IMR-90 (cell line): ENCODE measurements around the gene UBASH3B. TPM values are rescaled to one million over a fixed set of nuclear protein-coding genes. Genes with fewer than 3 reads are reported as not detected.
A peak's percentile ranks its signal among the peaks of the same experiment; 100 is the strongest.

Experiments
- ATAC-seq: fragments of 200-7000 bp; cut with Tn5 transposase; 2 replicates; pipeline ENCODE4 v1.9.1; 2020; ENCODE audit warnings: low read depth, mild to moderate bottlenecking, moderate library complexity
- BruUV-seq: library from RNA; stranded (reverse); fragments of 400-500 nt; replicated peaks from 2 replicates; lab custom pipeline; 2021; lab: Mats Ljungman, UMichigan
- CTCF ChIA-PET: fragments of 300-600 bp; formaldehyde crosslinking; extraction: SDS; loops from one replicate; lab custom pipeline; 2021; ENCODE audit warnings: antibody characterized with exemption; lab: Yijun Ruan, JAX
- POLR2A ChIA-PET: fragments of 300-600 bp; sonication (Branson Sonifier 250); formaldehyde crosslinking; loops from one replicate; lab custom pipeline; 2022; ENCODE audit warnings: antibody characterized with exemption; ENCODE audit not compliant: unreplicated experiment; lab: Charles Lee
- DNase-seq: peaks from one replicate; pipeline ENCODE4 v3.0.0; 2013
- H2AFZ ChIP-seq: replicated peaks from 2 replicates; pipeline ENCODE3; 2013; ENCODE audit warnings: low read length, mild to moderate bottlenecking; ENCODE audit not compliant: poor library complexity
- H2AK5ac ChIP-seq: 2 replicates; pipeline ENCODE4 v1.6.1; 2013; ENCODE audit warnings: low read depth, low read length, inconsistent platforms
- H2AK9ac ChIP-seq: replicated peaks from 2 replicates; pipeline ENCODE3; 2013; ENCODE audit warnings: mild to moderate bottlenecking, low read depth, low read length, moderate library complexity; ENCODE audit not compliant: poor library complexity
- H2BK120ac ChIP-seq: 2 replicates; pipeline ENCODE4 v1.6.1; 2013; ENCODE audit warnings: low read depth, low read length, inconsistent platforms
- H2BK15ac ChIP-seq: 3 replicates; pipeline ENCODE4 v1.6.1; 2013; ENCODE audit warnings: low read depth, low read length, inconsistent platforms
- H2BK20ac ChIP-seq: 2 replicates; pipeline ENCODE4 v1.6.1; 2013; ENCODE audit warnings: low read depth, mild to moderate bottlenecking, inconsistent platforms, low read length, moderate library complexity
- H2BK5ac ChIP-seq: 2 replicates; pipeline ENCODE4 v1.6.1; 2013; ENCODE audit warnings: mild to moderate bottlenecking, low read depth, low read length, inconsistent platforms; ENCODE audit not compliant: poor library complexity, severe bottlenecking
- H3K14ac ChIP-seq: replicated peaks from 2 replicates; pipeline ENCODE4 v1.6.1; 2013; ENCODE audit warnings: low read depth, low read length, inconsistent platforms
- H3K18ac ChIP-seq: 2 replicates; pipeline ENCODE4 v1.6.1; 2013; ENCODE audit warnings: low read depth, low read length, control low read depth
- H3K23ac ChIP-seq: 2 replicates; pipeline ENCODE4 v1.6.1; 2013; ENCODE audit warnings: low read depth, low read length, inconsistent platforms
- H3K27ac ChIP-seq: 2 replicates; pipeline ENCODE4 v1.5.1; 2013; ENCODE audit warnings: mild to moderate bottlenecking, control low read depth, low read length; ENCODE audit not compliant: insufficient read depth
- H3K27me3 ChIP-seq: 2 replicates; pipeline ENCODE4 v1.6.1; 2013; ENCODE audit warnings: low read length; ENCODE audit not compliant: control insufficient read depth, insufficient read depth
- H3K36me3 ChIP-seq: 2 replicates; pipeline ENCODE4 v1.6.1; 2013; ENCODE audit warnings: low read length, mixed read lengths; ENCODE audit not compliant: control insufficient read depth, insufficient read depth
- H3K4ac ChIP-seq: 2 replicates; pipeline ENCODE4 v1.6.1; 2013; ENCODE audit warnings: low read depth, low read length, inconsistent platforms
- H3K4me1 ChIP-seq: 2 replicates; pipeline ENCODE4 v1.6.1; 2013; ENCODE audit warnings: low read length, mixed read lengths; ENCODE audit not compliant: control insufficient read depth, insufficient read depth
- H3K4me2 ChIP-seq: 2 replicates; pipeline ENCODE4 v1.6.1; 2013; ENCODE audit warnings: low read depth, mild to moderate bottlenecking, control low read depth, low read length, moderate library complexity
- H3K4me3 ChIP-seq: 2 replicates; pipeline ENCODE4 v1.5.1; 2013; ENCODE audit warnings: low read depth, mild to moderate bottlenecking, control low read depth, low read length, moderate library complexity; ENCODE audit not compliant: insufficient read depth
- H3K56ac ChIP-seq: 2 replicates; pipeline ENCODE4 v1.6.1; 2013; ENCODE audit warnings: low read length, inconsistent platforms; ENCODE audit not compliant: insufficient read depth; ENCODE audit errors: extremely low read depth
- H3K79me1 ChIP-seq, 2 experiments: 2 replicates each; pipeline ENCODE4 v1.6.1; 2013; ENCODE audit warnings: low read length in 2 of 2, inconsistent platforms in 1 of 2, low read depth in 1 of 2
- H3K9ac ChIP-seq: 2 replicates; pipeline ENCODE4 v1.6.1; 2013; ENCODE audit warnings: low read depth, low read length, control low read depth
- H3K9me1 ChIP-seq: 2 replicates; pipeline ENCODE4 v1.6.1; 2013; ENCODE audit warnings: low read length, inconsistent platforms; ENCODE audit not compliant: insufficient read depth
- H3K9me3 ChIP-seq: 2 replicates; pipeline ENCODE4 v1.6.1; 2013; ENCODE audit warnings: low read length; ENCODE audit not compliant: control insufficient read depth, insufficient read depth
- H4K20me1 ChIP-seq: 2 replicates; pipeline ENCODE4 v1.6.1; 2013; ENCODE audit warnings: low read length, inconsistent platforms; ENCODE audit not compliant: insufficient read depth
- H4K5ac ChIP-seq: 2 replicates; pipeline ENCODE4 v1.6.1; 2013; ENCODE audit warnings: mild to moderate bottlenecking, low read depth, low read length, control low read depth
- H4K8ac ChIP-seq, 2 experiments: 2 replicates each; pipeline ENCODE4 v1.6.1; 2013; ENCODE audit warnings: low read depth in 2 of 2, low read length in 2 of 2, control low read depth in 1 of 2, inconsistent platforms in 1 of 2
- H4K91ac ChIP-seq: 2 replicates; pipeline ENCODE4 v1.6.1; 2013; ENCODE audit warnings: low read depth, low read length, inconsistent platforms; ENCODE audit not compliant: insufficient read depth
- BHLHE40 ChIP-seq: fragments of 150-350 bp; IDR thresholded peaks from 2 replicates; pipeline ENCODE4 v1.6.1; 2016; ENCODE audit warnings: mild to moderate bottlenecking, low read depth, low read length
- CTCF ChIP-seq: conservative IDR thresholded peaks from 2 replicates; pipeline ENCODE4 v1.5.1; 2012; ENCODE audit warnings: mild to moderate bottlenecking, low read depth, low read length, improper control_type of control experiment
- FOS ChIP-seq: fragments of 150-350 bp; IDR thresholded peaks from 2 replicates; pipeline ENCODE4 v1.6.1; 2016; ENCODE audit warnings: low read depth, low read length
- MAFK ChIP-seq: IDR thresholded peaks from 2 replicates; pipeline ENCODE4 v1.6.1; 2012; ENCODE audit warnings: low read depth, low read length, improper control_type of control experiment
- POLR2A ChIP-seq: IDR thresholded peaks from 2 replicates; pipeline ENCODE4 v1.6.1; 2012; ENCODE audit warnings: mild to moderate bottlenecking, low read depth, low read length
- RCOR1 ChIP-seq: IDR thresholded peaks from 2 replicates; pipeline ENCODE4 v1.6.1; 2012; ENCODE audit warnings: mild to moderate bottlenecking, low read length, improper control_type of control experiment; ENCODE audit not compliant: insufficient replicate concordance
- RFX5 ChIP-seq: IDR thresholded peaks from 2 replicates; pipeline ENCODE4 v1.8.0; 2012; ENCODE audit warnings: low read depth, mild to moderate bottlenecking, low read length, moderate library complexity
- WGBS, 2 experiments: methylation state at CpG; one replicate each; pipeline versions ENCODE4 v1.1.5 to v1.1.7; 2013; ENCODE audit warnings: missing lambda C conversion rate in 2 of 2; ENCODE audit not compliant: insufficient read length in 1 of 2; ENCODE audit errors: extremely low coverage in 2 of 2; 5-methylcytosine and 5-hydroxymethylcytosine counted together
- dilution Hi-C: fragments of 300-500 bp; cut with HindIII; formaldehyde crosslinking; loops from one replicate; pipeline ENCODE4 v1.14.3; 2018; ENCODE audit warnings: low sequenced_read_pairs; ENCODE audit not compliant: unreplicated experiment
- in situ Hi-C: fragments of 300-500 bp; cut with MboI; formaldehyde crosslinking; loops from 3 replicates; pipeline ENCODE4 v1.14.3; 2019; ENCODE audit warnings: low sequenced_read_pairs, inconsistent platforms, mixed read lengths
- intact Hi-C: fragments of 100-400 bp; cut with micrococcal nuclease; formaldehyde crosslinking; loops from 2 replicates; pipeline ENCODE4 v1.10.0; 2022
- polyA plus RNA-seq, 3 experiments: library from polyadenylated mRNA; depleted of rRNA; stranded (reverse); fragments of >200 nt; gene quantifications; 2 replicates each; pipeline ENCODE4 v1.2.3, GENCODE V29; 2012; ENCODE audit warnings: low replicate concordance in 1 of 3
- total RNA-seq: library from RNA; depleted of rRNA; stranded (reverse); fragments of >200 nt; gene quantifications from 2 replicates; pipeline ENCODE4 v1.2.3, GENCODE V29; 2012

UBASH3B gene
- total and polyA plus RNA-seq, 2 of the 4 experiments (the other 2 are of a cell fraction): 27.2 to 48.0 TPM

- Histone ChIP-seq H3K4ac (peak overlapping the region; percentile 49), H3K23ac (peak overlapping the region; percentile 19; the same call in 1 of the 2 replicates), H3K27ac (peak overlapping the region; percentile 42), H3K56ac (peak overlapping the region; percentile 53; the same call in 1 of the 2 replicates), H2BK15ac (peak overlapping the region; percentile 65; the same call in 2 of the 3 replicates), H3K9me3 (no peaks in the 10 kb centered on the region), H2AK9ac (no peak overlapping the region), H2AFZ (peak overlapping the region; percentile 6), H2AK5ac (peak overlapping the region; percentile 20; the same call in 1 of the 2 replicates), H3K79me1 (no peaks in the 10 kb centered on the region), H2BK20ac (peak overlapping the region; percentile 82; the same call in 1 of the 2 replicates), H3K4me3 (no peak overlapping the region), H2BK120ac (peak overlapping the region; percentile 84), H3K18ac (peak overlapping the region; percentile 31; the same call in 1 of the 2 replicates), H3K14ac (peak overlapping the region; percentile 18), H3K9me1 (peaks cover 18% of the 10 kb centered on the region), H3K4me2 (peak overlapping the region; percentile 33), H3K36me3 (no peaks in the 10 kb centered on the region), H2BK5ac (peak overlapping the region; percentile 75), H3K27me3 (no peaks in the 10 kb centered on the region), H3K4me1 (peaks cover 15% of the 10 kb centered on the region), H4K5ac (peak overlapping the region; percentile 10; the same call in 1 of the 2 replicates), H4K91ac (peak overlapping the region; percentile 66), H4K8ac (peak overlapping the region; percentile 14 to 86; a peak in 3 of 4 replicates), H3K9ac (no peak overlapping the region), H4K20me1 (no peaks in the 10 kb centered on the region)
- ATAC-seq (peak; percentile 90), DNase-seq (peak; percentile 95)
- intact Hi-C loops (loop anchor here (5.0 kb wide), 1 partner anchor 90 kb away; no protein-coding TSS in a partner anchor), in situ Hi-C loops (no loop called here), dilution Hi-C loops (no loop called here)
- WGBS, 2 experiments: no CpG with 5 or more reads among the region's 4 CpGs
- TF ChIP-seq CTCF: no peak
- TF ChIP-seq RCOR1: peak; percentile 91
- TF ChIP-seq MAFK: peak; percentile 36
- TF ChIP-seq POLR2A: peak; percentile 64
- 0 out of 2 replicates have a peak, but pooled peaks have one; percentile 32 for TF ChIP-seq FOS
- no peak for TF ChIP-seq RFX5
- TF ChIP-seq BHLHE40: peak; percentile 62; the same call in 1 of the 2 replicates
- POLR2A ChIA-PET: interaction anchor here (1.0 kb wide), 1 partner anchor 49 kb away, joined by 4 read pairs; no protein-coding TSS in a partner anchor
- no TSS peak for BruUV-seq
- CTCF ChIA-PET: no interaction called here
These were observed 13.0 kb upstream of the UBASH3B start for GRCh38 chr11:122642472-122642922.
